Measurements from ENCODE around the gene TMOD1. TPM values are rescaled to one million over a fixed set of nuclear protein-coding genes. Genes with fewer than 3 reads are reported as not detected.
A peak's percentile ranks its signal among the peaks of the same experiment; 100 is the strongest.

The TMOD1 gene
- total RNA-seq, 4 donors from 2014 or later = 33.4 to 38.6 (median 37.0) TPM

- H3K9me3 ChIP-seq = no peaks in the 10 kb centered on the region
- no peak for DNase-seq
- WGBS, 2 donors = 83 to 92% methylated on average over 1 of the region's 1 CpG
- no peak overlapping the region for H3K4me3 ChIP-seq (replicated peaks in 1 of 3)
- H3K4me1 ChIP-seq = peaks cover 3 to 10% of the 10 kb centered on the region in 2 donors
- no peak overlapping the region for H3K27ac ChIP-seq
- H3K27me3 ChIP-seq = no peaks in the 10 kb centered on the region
- intact Hi-C loops (cut with DNase I) = no loop called here
- TF ChIP-seq POLR2A (IDR thresholded peaks at IDR 0.05) = no peak
- TF ChIP-seq CTCF (IDR thresholded peaks at IDR 0.05) = no peak
- H3K36me3 ChIP-seq = no peaks in the 10 kb centered on the region
Measured at GRCh38 chr9:97543561-97543960, 42.1 kb downstream of the TMOD1 start.

- no peak for TF ChIP-seq POLR2A (IDR thresholded peaks at IDR 0.05)
- no peak for TF ChIP-seq CTCF (IDR thresholded peaks at IDR 0.05)
- H3K9me3 ChIP-seq = no peaks in the 10 kb centered on the region
- no peaks in the 10 kb centered on the region for H3K27me3 ChIP-seq
- H3K4me1 ChIP-seq = peaks cover 3 to 10% of the 10 kb centered on the region in 2 donors
- intact Hi-C loops (cut with DNase I) = no loop called here
- DNase-seq = peak; percentile 67 to 76
- H3K4me3 ChIP-seq (replicated peaks in 1 of 3) = no peak overlapping the region
- WGBS, 2 donors = 33 to 53% methylated on average over 8 of the region's 8 CpGs
- H3K36me3 ChIP-seq = no peaks in the 10 kb centered on the region
- peak overlapping the region; percentile 17 to 21 (median 20) for H3K27ac ChIP-seq
Measured at GRCh38 chr9:97545486-97545885, 44.0 kb downstream of the TMOD1 start.

GRCh38 chr9:97547098-97547829, 45.8 kb downstream of the TMOD1 start:
- peaks cover 3 to 10% of the 10 kb centered on the region in 2 donors for H3K4me1 ChIP-seq
- no peaks in the 10 kb centered on the region for H3K36me3 ChIP-seq
- H3K27ac ChIP-seq = no peak overlapping the region
- no peaks in the 10 kb centered on the region for H3K9me3 ChIP-seq
- 84 to 92% methylated on average over 3 of the region's 3 CpGs for WGBS, 2 donors
- TF ChIP-seq CTCF (IDR thresholded peaks at IDR 0.05) (no peak), POLR2A (IDR thresholded peaks at IDR 0.05) (no peak)
- no peak for DNase-seq
- H3K4me3 ChIP-seq (replicated peaks in 1 of 3) = no peak overlapping the region
- H3K27me3 ChIP-seq = no peaks in the 10 kb centered on the region
- intact Hi-C loops (cut with DNase I) = no loop called here

- Histone ChIP-seq H3K27ac (no peak overlapping the region), H3K9me3 (no peaks in the 10 kb centered on the region), H3K27me3 (no peaks in the 10 kb centered on the region), H3K4me3 (replicated peaks in 1 of 3) (no peak overlapping the region), H3K36me3 (no peaks in the 10 kb centered on the region), H3K4me1 (peaks cover 3 to 10% of the 10 kb centered on the region in 2 donors)
- WGBS, 2 donors = 75 to 96% methylated on average over 5 of the region's 5 CpGs
- no peak for DNase-seq
- TF ChIP-seq CTCF (IDR thresholded peaks at IDR 0.05) (no peak), POLR2A (IDR thresholded peaks at IDR 0.05) (no peak)
- intact Hi-C loops (cut with DNase I) = no loop called here
Measured at GRCh38 chr9:97548379-97548778, 46.9 kb downstream of the TMOD1 start.

- 86 to 87% methylated on average over 3 of the region's 3 CpGs for WGBS, 2 donors
- H3K4me3 ChIP-seq (replicated peaks in 1 of 3) = no peak overlapping the region
- no peaks in the 10 kb centered on the region for H3K36me3 ChIP-seq
- H3K27me3 ChIP-seq = no peaks in the 10 kb centered on the region
- no peak for DNase-seq
- intact Hi-C loops (cut with DNase I) = no loop called here
- H3K27ac ChIP-seq = no peak overlapping the region
- H3K4me1 ChIP-seq = peaks cover 8 to 10% of the 10 kb centered on the region in 2 donors
- no peak for TF ChIP-seq CTCF (IDR thresholded peaks at IDR 0.05)
- no peaks in the 10 kb centered on the region for H3K9me3 ChIP-seq
Measured at GRCh38 chr9:97548819-97549540, 47.5 kb downstream of the TMOD1 start.

All from thyroid gland (tissue), 4 donors.